ENCODE data around the gene KLHL29.

KLHL29 gene

DNA sequence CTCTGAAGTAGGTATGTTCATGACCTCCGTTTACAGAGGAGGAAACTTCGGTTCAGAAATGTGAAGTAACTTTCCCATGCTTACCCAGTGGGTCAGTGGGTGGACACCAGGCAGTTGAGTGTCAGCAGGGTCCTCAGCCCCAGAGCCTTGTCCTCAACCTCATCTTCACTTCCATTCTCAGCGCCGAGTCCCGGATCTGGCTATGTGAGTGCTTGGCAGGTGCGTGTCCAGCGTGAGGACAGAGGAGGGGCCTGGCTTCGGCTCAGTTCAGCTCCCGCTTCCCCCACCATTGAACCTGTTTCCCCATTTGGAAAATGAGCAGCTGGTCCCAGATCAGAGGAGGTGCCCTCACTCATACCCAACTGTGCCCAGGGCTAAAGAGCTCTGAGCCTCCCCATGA lies 274.3 kb downstream of the KLHL29 start:
- DNase-seq (ENCODE audit: low read depth) = no peak

DNA sequence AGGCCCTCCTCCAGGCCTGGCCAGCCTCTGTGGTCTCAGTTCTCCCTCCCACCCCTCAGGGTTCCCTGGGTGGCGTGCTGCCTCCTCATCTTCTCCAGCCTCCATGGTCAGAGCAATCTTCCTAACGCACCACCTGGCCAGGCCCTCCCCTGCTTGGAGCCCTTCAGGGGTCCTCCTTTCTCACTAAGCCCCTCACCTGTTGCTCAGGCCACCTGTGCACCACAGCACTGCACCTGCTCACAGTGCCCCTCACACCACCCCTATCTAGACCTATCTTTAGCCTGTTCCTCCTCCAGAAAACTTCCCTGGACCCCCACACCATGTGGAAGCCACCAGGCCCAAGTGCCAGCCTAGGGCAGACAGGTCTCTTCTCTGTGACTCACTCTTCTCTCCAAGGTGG lies 274.8 kb downstream of the KLHL29 start:
- DNase-seq (ENCODE audit: low read depth) = no peak

DNA sequence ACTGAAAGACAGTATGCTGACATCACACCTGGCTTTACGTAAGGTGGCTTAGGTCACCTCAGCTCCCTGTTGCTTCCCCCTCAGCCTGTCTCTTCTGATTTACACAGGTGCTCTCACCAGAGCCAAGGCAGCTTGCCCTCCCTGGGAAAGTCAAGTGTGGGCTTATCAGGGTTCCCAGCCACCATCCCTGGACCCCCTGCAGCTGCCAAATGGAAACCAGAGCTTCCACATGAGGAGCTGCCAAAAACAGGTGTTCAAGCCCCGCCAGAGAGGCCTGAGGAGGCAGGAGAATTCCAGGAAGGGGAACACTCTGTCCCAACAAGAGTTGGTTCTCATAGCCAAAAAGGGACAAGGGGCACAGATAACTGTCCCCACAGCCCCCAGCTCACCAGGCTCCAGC lies 275.3 kb downstream of the KLHL29 start:
- DNase-seq (ENCODE audit: low read depth) = no peak

DNA sequence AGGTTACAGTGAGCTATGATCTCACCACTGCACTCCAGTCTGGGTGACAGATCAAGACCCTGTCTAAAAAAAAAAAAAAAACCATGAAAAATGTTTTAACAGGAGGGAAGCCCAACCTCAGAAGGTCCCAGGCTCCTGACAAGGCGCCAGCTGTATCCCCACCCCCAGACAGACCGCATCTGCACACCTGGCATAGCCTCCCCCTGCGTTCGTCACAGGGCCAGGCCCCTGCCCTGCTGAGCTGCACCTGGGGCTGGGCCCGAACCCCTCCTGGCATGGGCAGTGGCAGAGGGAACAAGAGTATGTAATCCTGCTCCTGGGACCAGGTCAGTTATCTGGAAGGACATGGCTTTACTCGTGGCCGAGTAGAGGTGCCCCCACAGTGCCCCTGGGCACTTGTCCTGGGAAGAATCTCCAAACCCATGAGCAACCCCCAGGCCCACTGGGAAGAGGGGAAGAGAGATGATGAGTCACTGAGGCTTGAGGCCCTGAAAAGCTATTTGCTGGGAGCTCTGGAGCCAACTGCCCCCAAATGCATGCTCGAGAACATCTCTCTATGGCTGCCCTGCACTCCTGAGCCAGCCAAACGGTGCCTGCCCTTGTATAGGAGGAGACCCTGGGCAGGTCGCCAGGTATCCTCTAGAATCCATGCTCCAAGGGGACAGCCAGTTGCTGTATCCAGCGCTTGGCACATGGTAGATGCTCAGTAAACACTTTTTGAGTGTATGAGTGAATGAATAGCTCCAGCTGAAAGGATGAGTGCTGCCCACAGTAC lies 276.5 kb downstream of the KLHL29 start:
- DNase-seq (ENCODE audit: low read depth) = no peak

DNA sequence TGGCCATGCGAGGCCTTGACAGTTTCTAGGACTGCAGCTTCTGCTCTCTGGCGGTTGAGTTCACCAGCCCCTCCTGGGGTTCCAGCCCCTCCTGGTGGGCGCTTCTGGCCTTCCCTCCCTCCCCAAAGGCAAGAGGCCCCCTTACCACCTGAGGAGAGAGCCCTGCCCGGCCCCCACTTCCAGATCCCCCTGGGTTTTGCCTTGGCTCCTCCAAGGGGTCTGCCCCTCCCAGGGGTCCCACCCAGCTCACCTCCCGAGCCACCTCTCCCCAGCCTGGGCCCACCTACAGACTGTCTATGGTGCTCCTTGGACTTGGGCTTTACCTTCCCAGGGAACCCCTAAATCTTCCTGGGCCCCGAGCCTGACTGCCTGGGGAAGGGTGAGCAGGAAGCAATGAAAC lies 277.5 kb downstream of the KLHL29 start:
- no peak for DNase-seq (ENCODE audit: low read depth)

DNA sequence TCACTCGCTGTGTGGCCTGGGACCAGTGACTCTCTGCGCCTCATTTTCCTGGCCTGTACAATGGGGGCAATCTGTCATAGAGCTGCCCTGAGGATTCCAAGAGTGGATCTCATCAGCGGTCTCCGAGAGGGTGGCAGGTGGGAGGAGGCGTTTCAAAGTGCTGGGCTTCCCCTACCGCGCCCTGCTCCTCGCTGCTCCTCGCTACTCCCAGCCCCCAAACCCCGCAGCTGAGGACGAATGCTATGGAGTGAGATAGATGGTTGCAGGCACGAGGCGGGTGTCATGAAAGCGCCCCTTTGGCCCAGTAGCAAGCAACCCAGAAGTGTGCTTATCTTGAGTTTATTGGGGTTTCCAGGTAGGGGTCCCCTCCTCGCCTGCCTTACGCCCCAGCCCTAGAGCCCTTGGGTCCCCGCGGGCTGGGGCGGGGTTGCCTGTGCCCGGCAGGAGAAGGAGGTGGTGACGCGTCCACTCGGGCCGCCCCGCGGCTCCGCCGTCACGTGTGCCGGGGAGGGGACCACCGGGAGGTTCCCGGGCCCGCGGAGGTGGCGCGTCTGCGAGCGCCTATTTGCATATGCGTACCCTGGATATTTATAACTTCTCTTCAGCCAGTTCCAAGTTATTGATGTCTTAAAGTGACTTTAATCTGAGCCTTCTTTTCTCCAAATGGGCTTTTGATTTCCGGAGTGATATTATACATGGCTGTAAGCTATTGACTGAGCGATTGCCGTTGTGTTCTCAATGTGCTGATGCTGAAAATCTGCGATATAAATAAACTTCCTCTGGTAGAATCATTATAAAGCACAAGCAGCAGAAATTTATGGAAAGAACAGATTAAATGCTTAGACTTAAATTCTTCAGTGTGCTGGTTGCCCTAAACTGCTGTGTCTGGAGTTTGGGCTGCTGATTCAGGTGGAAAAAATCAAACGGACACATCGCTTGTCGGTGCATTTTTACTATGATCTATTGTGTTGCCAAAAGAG lies 278.3 kb downstream of the KLHL29 start:
- no peak for DNase-seq (ENCODE audit: low read depth)

DNA sequence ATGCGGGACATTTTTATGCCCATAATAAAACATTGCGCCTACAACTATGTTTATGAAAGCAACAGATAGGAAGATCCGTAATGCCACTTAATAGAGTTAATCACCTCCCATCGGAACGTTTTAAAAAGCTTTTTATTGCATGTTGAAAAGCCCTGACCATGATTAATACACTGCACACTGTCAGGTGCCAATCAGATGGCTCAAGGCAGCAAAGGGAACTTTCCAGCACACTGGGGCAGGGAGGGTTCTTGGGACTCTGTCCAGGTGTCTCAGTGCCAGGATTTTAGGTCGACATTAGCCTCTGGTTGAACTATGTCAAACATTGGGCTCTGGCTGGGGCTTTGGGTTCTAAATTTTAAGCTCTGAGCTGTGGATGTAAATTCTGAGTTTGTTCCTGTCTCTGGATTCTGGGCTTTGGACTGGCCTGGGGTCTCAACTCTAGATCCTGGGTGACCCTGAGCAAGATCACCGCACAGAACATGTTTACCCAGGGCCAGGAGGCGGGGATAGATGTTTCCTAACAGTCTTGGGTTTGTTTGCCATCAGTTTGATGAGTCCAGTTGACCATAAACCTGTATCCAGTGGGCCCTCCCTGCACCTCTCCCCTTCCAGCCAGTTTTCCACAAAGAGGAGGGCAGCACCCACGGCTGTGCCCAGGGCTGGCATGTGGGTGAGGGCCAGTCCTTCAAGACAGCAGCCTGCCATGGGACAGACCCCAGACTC lies 279.2 kb downstream of the KLHL29 start:
- DNase-seq (ENCODE audit: low read depth) = no peak

DNA sequence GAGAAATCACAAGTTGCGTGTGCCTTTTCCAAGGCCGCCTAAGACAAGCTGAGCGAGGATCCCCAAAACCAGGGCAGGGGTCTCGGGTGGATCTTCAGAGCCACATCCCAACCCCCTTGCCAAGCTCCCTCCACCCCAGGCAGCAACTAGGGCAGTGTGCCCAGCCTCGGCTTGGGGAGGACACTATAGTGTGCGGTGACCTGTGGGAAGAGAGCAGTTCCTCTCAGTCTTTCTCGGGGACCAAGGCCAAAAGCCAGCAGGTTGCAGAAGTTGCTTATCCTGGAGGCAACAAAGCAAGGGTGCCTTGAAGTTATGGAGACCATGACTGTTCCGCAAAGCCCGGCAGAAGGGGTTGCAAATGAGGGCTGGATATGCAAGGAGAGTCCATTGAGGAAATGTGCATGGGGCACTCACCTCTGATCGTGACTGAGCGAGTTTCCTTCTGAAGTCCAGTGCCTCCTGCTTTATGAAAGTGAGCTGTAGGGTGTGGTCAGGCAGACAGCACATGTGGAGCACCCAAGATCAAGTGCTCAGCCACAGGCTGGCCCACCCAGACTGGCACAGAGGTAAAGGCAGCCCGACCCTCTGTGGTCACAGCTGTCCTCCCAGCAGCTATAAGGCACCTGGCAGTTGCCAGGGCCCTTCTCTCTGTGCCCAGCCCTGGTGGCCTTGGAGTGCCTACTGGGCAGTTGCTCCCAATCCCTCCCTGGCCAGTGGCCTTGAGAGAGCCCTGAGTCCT lies 281.4 kb downstream of the KLHL29 start:
- DNase-seq (ENCODE audit: low read depth) = no peak

DNA sequence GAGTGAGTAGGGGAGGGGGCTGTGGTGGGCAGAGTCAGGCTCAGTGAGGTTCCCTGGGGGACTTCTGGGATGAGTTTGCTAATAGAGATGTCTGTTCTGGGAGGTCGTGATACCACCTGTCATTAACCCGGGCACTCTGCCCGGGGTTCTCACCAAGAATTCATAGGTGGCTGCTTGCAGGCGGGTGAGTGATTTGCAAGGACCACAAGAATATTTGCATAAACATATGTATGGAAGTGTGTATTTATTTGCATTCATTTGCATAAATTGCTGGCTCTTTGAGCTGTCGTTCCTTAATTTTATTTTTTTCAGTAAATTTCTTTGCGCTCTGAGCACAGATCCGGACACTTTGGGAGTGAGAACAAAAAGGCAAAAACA lies 282.0 kb downstream of the KLHL29 start:
- DNase-seq (ENCODE audit: low read depth) = no peak

DNA sequence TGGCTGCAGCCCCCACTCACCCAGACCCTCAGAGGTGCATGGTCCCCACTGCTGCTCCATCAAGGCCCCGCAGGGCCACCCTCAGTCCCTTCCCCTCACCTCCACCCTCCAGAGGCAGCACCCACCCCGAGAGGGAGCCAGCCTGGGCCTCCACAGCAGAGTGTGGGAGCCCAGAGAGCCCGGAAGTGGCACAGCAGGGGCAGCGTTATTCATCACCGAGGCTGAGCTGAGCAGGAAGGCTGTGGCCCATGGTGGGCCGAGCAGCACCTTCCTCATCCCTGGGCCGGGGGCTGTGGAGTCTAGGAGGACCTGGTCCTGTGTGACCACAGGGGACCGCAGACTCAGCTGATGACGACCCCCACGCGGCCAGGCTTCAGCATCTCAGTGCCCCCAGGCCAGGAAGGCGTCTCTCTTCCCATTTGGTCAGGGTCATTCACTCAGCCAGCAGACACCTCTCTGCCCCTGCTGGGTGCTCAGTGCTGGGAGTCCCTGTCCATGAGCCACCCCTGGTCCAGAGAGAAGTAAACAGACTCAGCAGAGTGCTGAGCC lies 283.9 kb downstream of the KLHL29 start:
- no peak for DNase-seq (ENCODE audit: low read depth)

DNA sequence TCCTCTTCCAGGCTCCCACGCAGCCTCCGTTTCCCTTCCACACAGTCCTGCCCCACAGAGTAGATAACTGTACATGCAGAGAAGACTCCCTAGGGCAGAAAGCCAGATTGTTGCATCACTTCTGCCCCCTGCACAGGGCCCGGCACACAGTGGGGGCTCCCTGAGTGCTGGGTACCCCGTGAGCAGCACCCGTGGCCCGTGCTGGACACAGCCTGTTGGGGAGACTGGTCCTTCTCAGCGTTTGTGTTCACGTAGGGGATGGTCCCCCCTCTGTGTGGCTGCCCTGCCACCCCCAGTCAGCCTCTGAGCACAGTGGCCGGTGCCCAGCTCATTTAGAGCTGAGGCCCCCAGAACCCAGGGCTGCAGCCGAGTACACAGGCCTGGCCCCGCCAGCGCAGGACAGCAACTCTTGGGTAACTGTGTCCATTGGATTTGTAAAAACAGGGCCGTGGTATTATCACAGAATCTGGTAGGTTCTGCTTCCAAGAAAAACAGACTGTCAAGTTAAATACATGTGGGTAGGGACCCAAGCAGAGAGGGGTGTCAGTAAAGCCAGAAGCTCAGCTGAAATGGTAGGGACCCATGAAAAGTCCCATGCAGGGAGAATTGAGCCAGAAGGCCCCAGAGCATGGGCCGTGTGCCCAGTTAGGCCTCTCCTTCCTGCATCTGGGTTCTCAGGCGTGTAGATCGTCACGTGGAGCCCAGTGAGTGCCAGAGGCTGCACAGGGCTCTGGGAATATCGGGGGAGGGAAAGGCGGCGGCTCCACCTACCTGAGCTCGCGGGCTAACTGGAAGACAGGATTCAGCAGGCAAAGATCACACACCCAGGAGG lies 284.6 kb downstream of the KLHL29 start:
- DNase-seq (ENCODE audit: low read depth) = no peak

DNA sequence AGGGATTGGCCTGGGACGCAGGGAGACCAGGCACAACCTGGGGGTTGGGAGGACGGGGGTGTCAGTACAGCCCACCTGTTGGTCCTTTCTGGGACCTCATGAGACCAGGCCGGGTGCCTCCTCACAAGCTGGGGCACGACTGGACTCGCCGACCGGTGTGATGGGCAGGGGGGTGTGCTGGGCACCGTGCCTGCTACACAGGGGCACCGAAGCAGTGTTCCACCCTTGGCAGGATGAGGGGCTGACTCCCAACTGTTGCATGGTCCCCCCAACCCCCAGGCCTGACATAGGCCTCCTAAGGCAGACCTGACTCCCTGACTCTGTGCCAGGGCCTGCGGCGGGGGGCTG lies 285.2 kb downstream of the KLHL29 start:
- DNase-seq (ENCODE audit: low read depth) = no peak

DNA sequence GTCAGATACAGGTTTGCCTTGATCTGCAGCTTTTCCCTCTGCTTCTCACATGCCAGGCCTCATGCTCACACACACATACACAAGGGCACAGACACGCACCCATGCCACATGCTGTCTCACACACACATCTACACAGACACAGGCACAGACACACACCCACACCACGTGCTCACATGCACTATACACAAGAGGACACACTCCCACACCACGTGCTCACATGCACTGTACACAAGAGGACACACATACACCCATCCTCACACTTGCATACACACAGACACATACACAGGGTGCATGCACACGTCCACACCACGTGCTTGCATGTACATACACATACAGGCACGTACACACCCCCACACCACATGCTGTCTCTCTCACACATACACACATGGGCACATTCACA lies 288.1 kb downstream of the KLHL29 start:
- no peak for DNase-seq (ENCODE audit: low read depth)

DNA sequence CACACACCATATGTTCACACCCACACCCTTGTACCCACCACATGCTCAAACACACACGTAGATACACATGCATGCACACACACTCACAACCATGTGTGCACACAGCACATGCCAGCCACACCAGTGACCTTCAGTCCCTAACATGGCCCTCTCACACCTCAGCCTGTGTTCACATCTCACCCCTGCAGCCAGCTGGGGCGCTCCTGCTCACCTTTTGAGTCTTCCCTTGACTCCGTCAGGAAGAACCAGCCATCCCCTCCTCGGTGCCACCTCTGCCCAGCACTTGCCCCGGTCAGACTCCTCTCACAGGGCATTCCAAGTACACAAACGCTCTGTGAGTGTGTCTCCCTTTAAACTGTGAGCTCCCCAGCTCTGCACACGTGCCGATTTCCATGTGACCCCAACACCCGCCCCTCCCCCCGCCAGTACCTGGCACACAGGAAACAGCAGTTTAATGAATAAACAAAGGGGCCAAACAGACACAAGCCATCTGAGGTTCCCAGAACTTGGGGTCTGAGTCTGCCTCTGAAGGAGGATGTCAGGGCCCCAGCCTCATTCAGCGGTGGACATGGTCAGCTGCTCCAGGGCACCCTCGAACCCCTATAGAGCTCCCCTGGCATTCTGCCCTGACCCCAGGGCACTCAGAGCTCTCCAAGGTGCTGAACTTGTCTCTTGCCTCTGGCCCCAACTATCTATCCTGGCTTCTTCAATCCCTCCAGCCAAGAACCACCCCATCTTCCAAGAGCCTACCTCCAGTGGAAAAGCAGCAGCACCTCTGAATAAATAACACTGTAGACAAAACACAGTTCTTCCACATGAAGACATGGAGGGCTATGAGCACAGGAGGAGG lies 289.1 kb downstream of the KLHL29 start:
- no peak for DNase-seq (ENCODE audit: low read depth)

DNA sequence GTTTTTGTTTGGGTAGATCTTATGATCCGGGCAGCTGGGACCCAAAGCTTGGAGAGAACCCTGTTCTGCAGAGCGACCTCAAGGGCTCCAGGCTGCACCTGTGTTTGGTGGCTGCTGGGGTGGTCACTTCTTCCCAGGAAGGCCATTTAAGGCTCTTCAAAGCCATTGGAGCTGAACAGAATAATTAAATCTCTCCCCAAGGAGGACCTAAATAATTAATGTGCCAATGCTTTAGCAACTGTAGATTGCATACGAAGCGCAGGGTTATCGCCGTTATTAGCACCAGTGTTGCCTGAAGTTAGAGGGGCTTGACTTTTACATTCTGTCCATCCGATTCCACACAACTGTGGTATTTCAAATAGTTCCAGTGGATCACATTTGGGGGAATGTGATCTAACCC lies 290.5 kb downstream of the KLHL29 start:
- DNase-seq (ENCODE audit: low read depth) = no peak

DNA sequence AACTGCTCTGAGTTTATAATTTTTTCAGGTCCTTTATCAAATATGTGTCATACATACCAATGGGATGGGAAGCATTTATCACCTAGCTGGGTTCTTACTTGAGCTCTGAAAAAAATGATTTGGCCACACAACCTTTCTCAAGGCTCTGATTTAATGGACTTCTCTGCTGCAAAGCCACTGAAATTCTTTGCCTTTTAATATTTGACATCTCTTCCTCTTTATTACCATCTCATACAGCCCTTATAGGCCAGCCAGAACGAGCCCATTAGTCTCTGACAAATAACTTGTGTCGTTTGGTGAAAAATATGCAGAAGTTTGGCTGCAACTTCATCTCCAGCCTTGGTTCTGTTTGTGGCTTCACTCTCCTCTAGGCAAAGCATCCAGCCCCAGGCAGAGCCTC lies 292.9 kb downstream of the KLHL29 start:
- no peak for DNase-seq (ENCODE audit: low read depth)

DNA sequence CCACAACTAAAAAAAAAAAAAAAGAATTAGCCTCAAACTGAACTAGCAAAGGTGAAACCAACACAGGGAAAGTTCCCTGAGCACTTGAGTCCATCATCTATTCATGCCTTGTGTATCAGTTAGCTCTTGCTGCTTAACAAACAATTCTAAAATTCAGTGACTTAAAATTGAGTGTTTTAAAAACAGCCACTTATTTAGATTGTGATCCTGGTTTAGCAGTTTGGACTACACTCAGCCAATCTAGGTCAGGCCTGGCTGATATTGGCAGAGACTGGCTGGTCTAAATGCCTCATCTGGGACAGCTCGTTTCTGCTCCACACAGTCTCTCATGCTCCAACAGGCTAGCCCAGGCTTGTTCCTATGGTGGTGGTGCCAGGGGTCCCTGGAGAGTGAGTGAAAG lies 294.1 kb downstream of the KLHL29 start:
- no peak for DNase-seq (ENCODE audit: low read depth)

DNA sequence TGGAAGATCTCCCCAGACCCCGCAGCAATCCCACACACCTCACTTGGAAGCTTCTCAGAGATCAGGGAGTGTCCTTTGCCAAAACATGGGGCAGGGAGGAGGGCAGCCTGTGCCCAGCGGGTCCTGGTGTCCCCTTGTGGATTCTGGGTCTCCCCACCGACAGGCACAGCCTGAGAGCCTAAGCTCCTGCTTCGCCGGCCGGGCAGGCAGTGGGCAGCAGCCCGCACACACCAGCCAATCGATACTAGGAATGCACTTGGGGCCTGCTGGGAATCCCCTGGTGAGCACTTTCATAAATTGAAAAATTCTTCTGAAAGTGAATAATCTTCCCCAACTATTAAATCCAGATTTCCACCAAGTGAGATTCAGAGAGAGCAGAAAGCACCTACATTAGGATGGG lies 296.0 kb downstream of the KLHL29 start:
- no peak for DNase-seq (ENCODE audit: low read depth)

DNA sequence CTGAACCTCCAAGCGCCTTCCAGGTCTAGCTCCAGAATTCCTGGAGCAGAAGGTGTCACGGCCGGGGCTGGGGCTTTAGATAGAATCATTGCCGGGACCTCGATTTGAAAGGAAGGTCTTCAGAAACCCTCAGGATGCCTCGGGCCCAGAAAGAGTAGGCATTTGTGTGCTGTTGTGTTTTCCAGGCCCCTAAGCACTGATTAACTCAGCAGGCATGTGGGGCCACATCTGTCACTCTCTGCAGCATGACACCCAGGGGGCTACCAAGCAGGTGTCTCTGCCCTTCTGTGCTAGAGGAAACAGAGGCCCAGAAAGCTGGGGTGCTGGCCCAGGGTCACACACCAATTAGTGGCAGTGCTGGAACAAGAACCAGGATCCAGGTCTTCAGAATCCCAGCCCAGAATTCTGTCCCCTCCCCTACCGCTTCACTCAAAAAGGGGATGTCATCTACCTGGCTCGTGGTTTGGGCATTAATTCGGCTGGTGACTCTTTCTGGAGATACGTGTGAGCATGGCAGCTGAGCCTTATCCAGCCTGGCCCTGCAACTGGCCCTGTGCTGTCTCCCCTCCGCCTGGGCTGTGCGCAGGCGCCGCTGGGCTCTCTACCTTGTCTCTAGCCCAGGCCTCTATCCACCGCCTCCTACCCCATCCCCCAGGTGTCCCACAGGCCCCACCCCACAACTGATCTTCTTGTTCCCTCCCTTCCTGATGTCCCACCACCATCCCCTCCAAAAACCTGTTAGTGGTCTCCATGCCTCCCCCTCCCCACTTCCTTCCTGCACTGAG lies 296.6 kb downstream of the KLHL29 start:
- DNase-seq (ENCODE audit: low read depth) = no peak
